ENCODE data around the gene SUGT1. TPM values are rescaled to one million over a fixed set of nuclear protein-coding genes. Genes with fewer than 3 reads are reported as not detected.

The SUGT1 gene
- polyA plus RNA-seq, 2 of the 4 experiments (the other 2 are of a cell fraction): 56.4 to 61.4 TPM

DNA sequence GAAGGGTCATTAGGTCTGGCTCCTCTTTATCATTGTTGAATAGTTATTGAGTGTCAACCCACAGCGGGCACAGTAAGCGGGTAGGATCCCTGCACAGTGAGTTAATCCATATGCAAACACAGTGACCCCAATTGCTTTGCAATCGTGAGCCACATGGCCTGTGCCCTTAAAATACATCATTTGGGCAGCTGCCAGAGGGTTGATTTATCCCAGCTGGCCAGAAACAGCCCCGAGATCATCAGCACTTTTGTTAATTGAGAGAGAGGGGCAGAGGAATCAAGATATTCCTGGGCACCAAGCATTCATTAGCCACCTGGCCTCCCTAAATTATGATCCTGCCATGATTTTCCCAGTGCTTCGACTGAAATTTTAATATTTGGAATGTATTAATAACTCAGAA lies 96.8 kb downstream of the SUGT1 start:
- Histone ChIP-seq H3K4me3 (no peak overlapping the region), H3K4me2 (no peak overlapping the region), H3K27ac (no peak overlapping the region), H3K4me1 (no peaks in the 10 kb centered on the region), H3K9me3 (no peaks in the 10 kb centered on the region)
- TF ChIP-seq CBX8 (IDR thresholded peaks at IDR 0.05) (no peak), TFCP2L1 (CRISPR knock-in tag; IDR thresholded peaks at IDR 0.05) (no peak)
- TF ChIP-seq, protein P1, sequence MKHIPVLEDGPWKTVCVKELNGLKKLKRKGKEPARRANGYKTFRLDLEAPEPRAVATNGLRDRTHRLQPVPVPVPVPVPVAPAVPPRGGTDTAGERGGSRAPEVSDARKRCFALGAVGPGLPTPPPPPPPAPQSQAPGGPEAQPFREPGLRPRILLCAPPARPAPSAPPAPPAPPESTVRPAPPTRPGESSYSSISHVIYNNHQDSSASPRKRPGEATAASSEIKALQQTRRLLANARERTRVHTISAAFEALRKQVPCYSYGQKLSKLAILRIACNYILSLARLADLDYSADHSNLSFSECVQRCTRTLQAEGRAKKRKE (CRISPR knock-in tag; IDR thresholded peaks at IDR 0.05; ENCODE audit: low read depth): no peak
- 6% methylated on average over 5 of the region's 5 CpGs for WGBS (ENCODE audit: missing lambda C conversion rate)
- ChIA-PET POLR2A (no interaction called here), CTCF (interaction anchor here (0.6 kb wide), 1 partner anchor 41 kb away, joined by 3 read pairs; no protein-coding TSS in a partner anchor)
- FAIRE-seq (no peak), ATAC-seq (no peak), DNase-seq (ENCODE audit: low read depth in 1 of 2, low spot score in 1 of 2) (no peak)

Other genes with a start within 250 kb of the SUGT1 start
- 5.4 and 5.9 TPM in 2 replicates for gene THSD1, start 246.7 kb upstream of the SUGT1 start, polyA plus RNA-seq (2011; rRNA removed)
- gene THSD1, start 246.7 kb upstream of the SUGT1 start, polyA plus RNA-seq (2017; fragmentation: RNase III; extraction: RNeasy Plus Mini Kit Qiagen cat#74134 plus additional on column Dnase treatment): 6.1 to 8.3 TPM (median 6.5 TPM) in 3 replicates
- gene VPS36, start 202.2 kb upstream of the SUGT1 start, polyA plus RNA-seq (2011; rRNA removed): 23.1 and 26.7 TPM in 2 replicates
- gene VPS36, start 202.2 kb upstream of the SUGT1 start, polyA plus RNA-seq (2017; fragmentation: RNase III; extraction: RNeasy Plus Mini Kit Qiagen cat#74134 plus additional on column Dnase treatment): 12.6 to 14.5 TPM (median 12.6 TPM) in 3 replicates
- gene CKAP2, start 197.4 kb upstream of the SUGT1 start, polyA plus RNA-seq (2011; rRNA removed): 24.5 and 25.4 TPM in 2 replicates
- 29.9 to 33.4 TPM (median 30.5 TPM) in 3 replicates for gene CKAP2, start 197.4 kb upstream of the SUGT1 start, polyA plus RNA-seq (2017; fragmentation: RNase III; extraction: RNeasy Plus Mini Kit Qiagen cat#74134 plus additional on column Dnase treatment)
- gene HNRNPA1L2, start 10.4 kb upstream of the SUGT1 start, polyA plus RNA-seq (2011; rRNA removed): 6.3 and 8.5 TPM in 2 replicates
- gene HNRNPA1L2, start 10.4 kb upstream of the SUGT1 start, polyA plus RNA-seq (2017; fragmentation: RNase III; extraction: RNeasy Plus Mini Kit Qiagen cat#74134 plus additional on column Dnase treatment): 5.8 to 6.3 TPM (median 6.2 TPM) in 3 replicates
- gene CNMD, start 87.0 kb downstream of the SUGT1 start, polyA plus RNA-seq (2011; rRNA removed): not detected in 2 replicates
- not detected in 3 replicates for gene CNMD, start 87.0 kb downstream of the SUGT1 start, polyA plus RNA-seq (2017; fragmentation: RNase III; extraction: RNeasy Plus Mini Kit Qiagen cat#74134 plus additional on column Dnase treatment)
- gene PCDH8, start 195.8 kb downstream of the SUGT1 start, polyA plus RNA-seq (2011; rRNA removed): not detected in 2 replicates
- gene PCDH8, start 195.8 kb downstream of the SUGT1 start, polyA plus RNA-seq (2017; fragmentation: RNase III; extraction: RNeasy Plus Mini Kit Qiagen cat#74134 plus additional on column Dnase treatment): not detected in 3 replicates

All from A549 (cell line).